Lower leg skin (tissue), 4 donors: ENCODE results near the gene ANTXR1. TPM values are rescaled to one million over a fixed set of nuclear protein-coding genes. Genes with fewer than 3 reads are reported as not detected.

ENCODE experiments used
- DNase-seq, 2 donors: peaks; one replicate each; pipeline ENCODE4 v3.0.0-alpha.2; 2019; ENCODE audit warnings: low spot score in 2 of 2
- H3K4me3 ChIP-seq: fragments of 200-600 bp; sonication (generic); 2 replicates; pipeline ENCODE4 v1.5.1; 2017; ENCODE audit warnings: mild to moderate bottlenecking, low read depth; ENCODE audit not compliant: poor library complexity, severe bottlenecking
- POLR2A ChIP-seq, 2 donors: fragments of 450-650 bp; IDR thresholded peaks; one replicate each; pipeline ENCODE4 v1.6.1; 2016 to 2017; ENCODE audit warnings: antibody characterized with exemption in 2 of 2, mild to moderate bottlenecking in 1 of 2, moderate library complexity in 1 of 2
- whole genome bisulfite sequencing, 2 donors: methylation state at CpG; one replicate each; pipeline ENCODE4 v1.1.5; 2018; 5-methylcytosine and 5-hydroxymethylcytosine counted together
- intact Hi-C: fragments of 100-400 bp; cut with DNase I; formaldehyde crosslinking; loops from one replicate; pipeline ENCODE4 v1.15.0; 2023; ENCODE audit warnings: low total_unique reads
- total RNA-seq, 4 donors: library from RNA; depleted of rRNA; stranded (reverse); fragments of >200 nt; gene quantifications; one replicate each; pipeline ENCODE4 v1.1.0, GENCODE V29; 2016
- TF ChIP-seq, protein P1 (sequence below), 3 donors: fragments of 450-650 bp; IDR thresholded peaks; one replicate each; pipeline ENCODE4 v1.5.1; 2016; ENCODE audit warnings: antibody characterized with exemption in 3 of 3, mild to moderate bottlenecking in 3 of 3, moderate library complexity in 2 of 3

The ANTXR1 gene
- total RNA-seq, 4 donors from 2014 or later = 43.3 to 56.7 (median 52.7) TPM

DNA sequence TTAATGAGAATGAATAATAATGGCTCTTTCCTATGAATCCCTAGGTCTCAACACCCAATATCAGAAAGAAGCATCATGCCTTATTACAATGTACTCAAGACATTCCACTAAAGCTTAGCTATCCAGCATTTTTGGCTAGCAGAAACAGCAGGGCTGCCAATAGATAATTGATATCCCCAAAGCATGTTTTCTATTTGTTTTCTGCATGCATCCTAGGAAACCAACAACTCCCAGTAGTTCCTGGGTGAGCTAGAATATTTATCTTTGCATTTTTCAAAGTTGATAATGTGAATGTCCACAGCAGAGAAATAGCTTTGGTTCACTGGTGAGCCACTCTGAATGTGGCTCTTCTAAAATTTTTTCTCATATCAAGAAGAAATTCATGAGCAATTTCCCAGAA, 5.8 kb upstream of the ANTXR1 start:
- TF ChIP-seq, protein P1, sequence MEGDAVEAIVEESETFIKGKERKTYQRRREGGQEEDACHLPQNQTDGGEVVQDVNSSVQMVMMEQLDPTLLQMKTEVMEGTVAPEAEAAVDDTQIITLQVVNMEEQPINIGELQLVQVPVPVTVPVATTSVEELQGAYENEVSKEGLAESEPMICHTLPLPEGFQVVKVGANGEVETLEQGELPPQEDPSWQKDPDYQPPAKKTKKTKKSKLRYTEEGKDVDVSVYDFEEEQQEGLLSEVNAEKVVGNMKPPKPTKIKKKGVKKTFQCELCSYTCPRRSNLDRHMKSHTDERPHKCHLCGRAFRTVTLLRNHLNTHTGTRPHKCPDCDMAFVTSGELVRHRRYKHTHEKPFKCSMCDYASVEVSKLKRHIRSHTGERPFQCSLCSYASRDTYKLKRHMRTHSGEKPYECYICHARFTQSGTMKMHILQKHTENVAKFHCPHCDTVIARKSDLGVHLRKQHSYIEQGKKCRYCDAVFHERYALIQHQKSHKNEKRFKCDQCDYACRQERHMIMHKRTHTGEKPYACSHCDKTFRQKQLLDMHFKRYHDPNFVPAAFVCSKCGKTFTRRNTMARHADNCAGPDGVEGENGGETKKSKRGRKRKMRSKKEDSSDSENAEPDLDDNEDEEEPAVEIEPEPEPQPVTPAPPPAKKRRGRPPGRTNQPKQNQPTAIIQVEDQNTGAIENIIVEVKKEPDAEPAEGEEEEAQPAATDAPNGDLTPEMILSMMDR (IDR thresholded peaks at IDR 0.05) = no peak
- no peak for TF ChIP-seq POLR2A (IDR thresholded peaks at IDR 0.05)
- no peak for DNase-seq
- no peak overlapping the region for H3K4me3 ChIP-seq
- intact Hi-C loops = no loop called here

DNA sequence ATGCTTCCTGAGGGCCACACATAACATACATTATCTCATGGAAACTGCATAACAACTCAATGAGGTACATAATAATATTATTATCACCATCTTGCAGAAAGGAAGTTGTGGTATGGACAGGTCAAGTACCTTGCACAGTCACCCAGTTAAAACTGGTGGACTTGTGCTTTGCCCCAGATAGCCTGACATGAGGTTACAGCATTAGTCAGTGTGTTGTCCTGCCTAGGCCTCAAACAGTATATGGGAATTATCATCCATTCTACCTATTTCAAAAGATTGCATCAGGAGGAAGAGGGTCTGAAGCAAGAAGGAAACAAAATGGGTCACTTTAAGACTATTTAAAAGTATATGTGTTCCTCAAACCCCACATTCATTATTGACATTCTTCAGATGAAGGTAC, 5.4 kb upstream of the ANTXR1 start:
- H3K4me3 ChIP-seq = no peak overlapping the region
- intact Hi-C loops = no loop called here
- TF ChIP-seq, protein P1 (IDR thresholded peaks at IDR 0.05) = no peak
- no peak for TF ChIP-seq POLR2A (IDR thresholded peaks at IDR 0.05)
- DNase-seq = no peak

DNA sequence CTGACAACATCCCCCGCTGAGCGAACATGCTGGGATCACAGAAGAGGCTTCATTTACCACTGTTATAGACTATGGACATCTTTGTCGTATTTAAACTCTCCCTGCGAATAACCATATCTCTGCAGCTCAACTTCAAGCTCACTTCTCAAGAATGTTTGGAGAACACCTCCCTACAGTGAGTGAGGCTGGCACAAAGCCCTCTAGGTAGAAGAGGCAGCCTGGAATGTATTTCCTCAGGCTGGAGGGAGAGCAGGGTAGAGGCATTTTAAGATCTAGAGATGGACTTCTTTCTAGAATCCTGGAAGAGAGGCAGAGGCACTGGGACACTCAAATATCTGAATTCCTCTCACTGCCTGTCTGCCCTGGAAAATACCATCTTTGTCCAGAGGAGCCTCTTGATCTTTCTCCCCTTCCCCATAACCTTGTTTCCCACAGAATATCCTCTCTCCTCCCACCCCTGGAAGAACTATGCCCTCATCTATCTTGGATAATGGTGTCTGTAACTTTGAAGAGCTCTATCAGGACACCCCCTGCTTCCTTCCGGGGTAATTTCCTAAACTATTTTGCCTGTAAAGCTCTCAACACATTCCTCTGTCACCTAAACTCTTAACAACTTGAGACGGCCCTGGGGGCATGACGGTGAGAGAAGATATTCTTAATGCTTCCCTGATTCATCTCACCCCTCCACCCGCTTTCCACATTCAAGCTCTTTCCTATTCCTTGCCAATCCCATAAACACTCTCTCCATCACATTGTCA, 2.4 kb upstream of the ANTXR1 start:
- H3K4me3 ChIP-seq = no peak overlapping the region
- WGBS, 2 donors = 55 to 66% methylated on average over 8 of the region's 8 CpGs
- DNase-seq = no peak
- TF ChIP-seq POLR2A (IDR thresholded peaks at IDR 0.05) = no peak
- TF ChIP-seq, protein P1 (IDR thresholded peaks at IDR 0.05) = no peak
- intact Hi-C loops = loop anchor here (5.0 kb wide), 1 partner anchor 297 kb away; no protein-coding TSS in a partner anchor

DNA sequence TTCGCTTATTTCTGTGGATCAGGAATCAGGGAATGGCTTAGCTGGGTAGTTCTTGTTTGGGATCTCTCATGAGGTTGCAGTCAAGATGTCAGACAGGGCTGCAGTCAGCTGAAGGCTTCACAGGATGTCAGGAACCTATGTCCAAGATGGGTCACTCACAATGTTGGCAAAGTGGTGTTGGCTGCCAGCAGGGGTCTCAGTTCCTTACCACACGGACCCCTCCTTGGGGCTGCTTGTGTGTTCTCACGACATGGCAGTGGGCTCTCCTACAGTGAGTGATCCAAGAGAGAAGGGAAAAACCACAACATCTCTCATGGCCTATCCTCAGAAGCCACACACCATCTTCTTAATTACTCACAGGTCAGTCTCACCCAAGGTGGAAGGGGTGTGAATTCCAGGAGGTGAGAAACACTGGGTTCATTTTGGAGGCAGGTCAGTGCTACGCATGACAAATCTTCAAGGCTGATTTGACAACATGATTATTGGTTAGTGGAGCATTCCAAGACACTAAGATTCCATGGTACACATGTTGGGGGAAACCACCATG, 1.3 kb upstream of the ANTXR1 start:
- 79 to 83% methylated on average over 4 of the region's 4 CpGs for WGBS, 2 donors
- no peak overlapping the region for H3K4me3 ChIP-seq
- DNase-seq = no peak
- TF ChIP-seq, protein P1 (IDR thresholded peaks at IDR 0.05) = no peak
- no peak for TF ChIP-seq POLR2A (IDR thresholded peaks at IDR 0.05)
- intact Hi-C loops = loop anchor here (5.0 kb wide), 1 partner anchor 296 kb away; no protein-coding TSS in a partner anchor

DNA sequence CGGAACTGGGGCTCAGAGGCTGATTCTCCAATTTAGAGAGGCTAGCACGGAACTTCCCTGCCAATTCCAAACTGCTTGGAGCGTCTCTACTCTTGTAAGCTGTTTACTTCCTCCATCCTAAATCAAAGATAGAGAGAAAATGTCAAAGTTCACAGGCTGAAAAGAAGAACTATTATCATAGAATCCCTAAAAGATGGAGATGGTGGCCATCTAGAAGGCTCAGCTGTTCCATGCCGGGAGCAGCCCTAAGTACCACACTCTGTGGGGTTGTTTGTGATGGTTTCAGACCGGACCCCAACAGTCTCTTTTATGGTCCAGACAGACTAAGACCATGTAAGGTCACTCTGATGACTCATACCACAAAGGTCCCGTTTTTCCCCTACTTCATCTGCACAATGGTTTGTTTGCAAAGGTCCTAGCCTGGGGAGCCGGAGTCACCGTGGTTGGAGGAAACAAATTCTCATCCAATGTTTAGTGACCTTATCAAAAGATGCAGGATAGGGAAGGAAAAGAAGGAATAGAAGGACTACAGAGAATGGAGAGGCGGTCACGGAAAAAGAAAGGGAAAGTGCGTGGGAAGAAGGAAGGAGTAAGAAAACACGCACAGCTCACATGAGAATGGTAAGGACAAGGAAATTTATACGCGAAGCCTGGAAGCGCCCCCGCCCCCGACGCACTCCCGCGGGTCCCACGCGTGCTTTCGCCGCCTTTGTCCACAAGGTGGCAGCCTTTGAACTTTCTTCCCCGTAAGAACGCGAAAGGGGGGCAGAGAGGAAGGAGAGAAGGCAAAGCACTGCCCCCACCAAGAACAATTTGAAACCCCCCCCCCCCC, 453 bp upstream of the ANTXR1 start:
- 11 to 13% methylated on average over 27 of the region's 27 CpGs for WGBS, 2 donors
- peak overlapping the region; percentile 79 for H3K4me3 ChIP-seq
- intact Hi-C loops = loop anchor here (5.0 kb wide), 1 partner anchor 295 kb away; no protein-coding TSS in a partner anchor
- peak; percentile 58 to 93 for DNase-seq
- TF ChIP-seq POLR2A (IDR thresholded peaks at IDR 0.05) = no peak
- TF ChIP-seq, protein P1 (IDR thresholded peaks at IDR 0.05) = peak in 1 of 3 donors; percentile 45
